ENCODE measurements around the gene CABP1. TPM values are rescaled to one million over a fixed set of nuclear protein-coding genes. Genes with fewer than 3 reads are reported as not detected.
A peak's percentile ranks its signal among the peaks of the same experiment; 100 is the strongest.

CABP1 gene
- total RNA-seq, 3 donors from 2014 or later, result 0.80 to 2.3 TPM; not detected in 1

GRCh38 chr12:120677765-120678473, 37.5 kb downstream of the CABP1 start:
- intact Hi-C loops (cut with DNase I; ENCODE audit: low total_unique reads), result no loop called here
- Histone ChIP-seq H3K9me3 (no peaks in the 10 kb centered on the region), H3K4me3 (no peak overlapping the region), H3K36me3 (no peaks in the 10 kb centered on the region), H3K27me3 (no peaks in the 10 kb centered on the region), H3K27ac (peak overlapping the region; percentile 40 to 70), H3K4me1 (no peaks in the 10 kb centered on the region)
- TF ChIP-seq POLR2AphosphoS5 (IDR thresholded peaks at IDR 0.05) (no peak), CTCF (IDR thresholded peaks at IDR 0.05) (no peak), POLR2A (IDR thresholded peaks at IDR 0.05) (no peak)
- DNase-seq (ENCODE audit: low spot score in 2 of 2), result no peak

GRCh38 chr12:120678572-120678971, 38.1 kb downstream of the CABP1 start:
- no peak overlapping the region for H3K4me3 ChIP-seq
- no peaks in the 10 kb centered on the region for H3K27me3 ChIP-seq
- TF ChIP-seq POLR2A (IDR thresholded peaks at IDR 0.05) (no peak), CTCF (IDR thresholded peaks at IDR 0.05) (no peak), POLR2AphosphoS5 (IDR thresholded peaks at IDR 0.05) (no peak)
- H3K27ac ChIP-seq, result no peak overlapping the region
- no peak for DNase-seq (ENCODE audit: low spot score in 2 of 2)
- H3K36me3 ChIP-seq, result no peaks in the 10 kb centered on the region
- intact Hi-C loops (cut with DNase I; ENCODE audit: low total_unique reads), result no loop called here
- H3K9me3 ChIP-seq, result no peaks in the 10 kb centered on the region
- H3K4me1 ChIP-seq, result no peaks in the 10 kb centered on the region

- intact Hi-C loops (cut with DNase I; ENCODE audit: low total_unique reads), result no loop called here
- TF ChIP-seq CTCF (IDR thresholded peaks at IDR 0.05), result no peak
- no peak for TF ChIP-seq POLR2AphosphoS5 (IDR thresholded peaks at IDR 0.05)
- no peak for TF ChIP-seq POLR2A (IDR thresholded peaks at IDR 0.05)
- no peaks in the 10 kb centered on the region for H3K27me3 ChIP-seq
- DNase-seq (ENCODE audit: low spot score in 2 of 2), result no peak
- no peak overlapping the region for H3K4me3 ChIP-seq
- H3K36me3 ChIP-seq, result no peaks in the 10 kb centered on the region
- no peaks in the 10 kb centered on the region for H3K9me3 ChIP-seq
- H3K27ac ChIP-seq, result no peak overlapping the region
- H3K4me1 ChIP-seq, result no peaks in the 10 kb centered on the region
These were observed 39.8 kb downstream of the CABP1 start for GRCh38 chr12:120680165-120680738.

GRCh38 chr12:120684523-120684932, 44.1 kb downstream of the CABP1 start:
- intact Hi-C loops (cut with DNase I; ENCODE audit: low total_unique reads), result no loop called here
- no peak overlapping the region for H3K4me3 ChIP-seq
- no peaks in the 10 kb centered on the region for H3K9me3 ChIP-seq
- no peaks in the 10 kb centered on the region for H3K36me3 ChIP-seq
- H3K27me3 ChIP-seq, result no peaks in the 10 kb centered on the region
- H3K4me1 ChIP-seq, result peaks cover 5% of the 10 kb centered on the region in 2 donors
- no peak for DNase-seq (ENCODE audit: low spot score in 2 of 2)
- TF ChIP-seq POLR2AphosphoS5 (IDR thresholded peaks at IDR 0.05) (no peak), CTCF (IDR thresholded peaks at IDR 0.05) (no peak), POLR2A (IDR thresholded peaks at IDR 0.05) (no peak)
- peak overlapping the region in 1 of 2 donors; percentile 30 for H3K27ac ChIP-seq

GRCh38 chr12:120685522-120685921, 45.1 kb downstream of the CABP1 start:
- H3K4me3 ChIP-seq, result no peak overlapping the region
- H3K4me1 ChIP-seq, result peaks cover 5 to 10% of the 10 kb centered on the region in 2 donors
- TF ChIP-seq POLR2A (IDR thresholded peaks at IDR 0.05) (no peak), CTCF (IDR thresholded peaks at IDR 0.05) (no peak), POLR2AphosphoS5 (IDR thresholded peaks at IDR 0.05) (no peak)
- DNase-seq (ENCODE audit: low spot score in 2 of 2), result no peak
- intact Hi-C loops (cut with DNase I; ENCODE audit: low total_unique reads), result no loop called here
- no peaks in the 10 kb centered on the region for H3K27me3 ChIP-seq
- H3K9me3 ChIP-seq, result no peaks in the 10 kb centered on the region
- no peaks in the 10 kb centered on the region for H3K36me3 ChIP-seq
- no peak overlapping the region for H3K27ac ChIP-seq
